H1 (cell line): ENCODE measurements around the gene MRPS18C. TPM values are rescaled to one million over a fixed set of nuclear protein-coding genes. Genes with fewer than 3 reads are reported as not detected.

Source experiments
- CBX5 ChIP-seq: fragments of 300-800, 300-1000 bp; sonication (generic); IDR thresholded peaks from 2 replicates; pipeline ENCODE4 v1.7.1; 2016; ENCODE audit warnings: antibody characterized with exemption, low read length, low read depth
- CHD1 ChIP-seq: IDR thresholded peaks from 2 replicates; pipeline ENCODE4 v1.6.1; 2012; ENCODE audit warnings: low read depth, low read length, improper control_type of control experiment
- FOSL1 ChIP-seq: IDR thresholded peaks from 2 replicates; pipeline ENCODE4 v1.6.1; 2011; ENCODE audit warnings: mild to moderate bottlenecking, low read depth, low read length, moderate library complexity; ENCODE audit not compliant: insufficient read depth
- NANOG ChIP-seq: IDR thresholded peaks from 2 replicates; pipeline ENCODE4 v1.6.1; 2011; ENCODE audit warnings: low read length, low read depth, mild to moderate bottlenecking, inconsistent platforms; ENCODE audit not compliant: insufficient read depth, poor library complexity, severe bottlenecking
- polyA plus RNA-seq, 7 experiments: library from polyadenylated mRNA; depleted of rRNA in 3 of 7; stranded (reverse) in 5 of 7; unstranded in 2 of 7; fragments of >200 nt in 5 of 7; fragments of 200-250 nt in 2 of 7; gene quantifications; 1 replicate in 5 of 7; 2 replicates in 1 of 7; 4 replicates in 1 of 7; pipeline versions ENCODE4 v1.2.1 to v1.2.3, GENCODE V29; 2011 to 2013; ENCODE audit warnings: missing spikeins in 2 of 7, mixed read lengths in 2 of 7
- total RNA-seq: library from RNA; stranded (reverse); fragmentation: NEBNext Ultra II Directional; extraction: Animal tissue kit (Norgen Biotek cat#: 25700); gene quantifications from 2 replicates; pipeline ENCODE4 v1.2.1, GENCODE V29; 2021
- TF ChIP-seq, protein P1 (sequence below), 3 experiments: IDR thresholded peaks; 1 replicate in 2 of 3; 2 replicates in 1 of 3; pipeline versions ENCODE4 v1.5.1 to v1.6.1; 2011; ENCODE audit warnings: low read length in 3 of 3, mild to moderate bottlenecking in 3 of 3, inconsistent platforms in 2 of 3, low read depth in 1 of 3, moderate library complexity in 1 of 3; ENCODE audit not compliant: insufficient read depth in 1 of 3; ENCODE audit errors: control extremely low read depth in 1 of 3

Gene MRPS18C
- total and polyA plus RNA-seq, 2 of the 8 experiments (the other 6 are each of a cell fraction or from before 2014, with no cell fraction given) = 22.6 to 50.3 TPM

GRCh38 chr4:83436680-83437079 lies 19.2 kb upstream of the MRPS18C start (continued):
- TF ChIP-seq, protein P1, sequence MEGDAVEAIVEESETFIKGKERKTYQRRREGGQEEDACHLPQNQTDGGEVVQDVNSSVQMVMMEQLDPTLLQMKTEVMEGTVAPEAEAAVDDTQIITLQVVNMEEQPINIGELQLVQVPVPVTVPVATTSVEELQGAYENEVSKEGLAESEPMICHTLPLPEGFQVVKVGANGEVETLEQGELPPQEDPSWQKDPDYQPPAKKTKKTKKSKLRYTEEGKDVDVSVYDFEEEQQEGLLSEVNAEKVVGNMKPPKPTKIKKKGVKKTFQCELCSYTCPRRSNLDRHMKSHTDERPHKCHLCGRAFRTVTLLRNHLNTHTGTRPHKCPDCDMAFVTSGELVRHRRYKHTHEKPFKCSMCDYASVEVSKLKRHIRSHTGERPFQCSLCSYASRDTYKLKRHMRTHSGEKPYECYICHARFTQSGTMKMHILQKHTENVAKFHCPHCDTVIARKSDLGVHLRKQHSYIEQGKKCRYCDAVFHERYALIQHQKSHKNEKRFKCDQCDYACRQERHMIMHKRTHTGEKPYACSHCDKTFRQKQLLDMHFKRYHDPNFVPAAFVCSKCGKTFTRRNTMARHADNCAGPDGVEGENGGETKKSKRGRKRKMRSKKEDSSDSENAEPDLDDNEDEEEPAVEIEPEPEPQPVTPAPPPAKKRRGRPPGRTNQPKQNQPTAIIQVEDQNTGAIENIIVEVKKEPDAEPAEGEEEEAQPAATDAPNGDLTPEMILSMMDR (IDR thresholded peaks at IDR 0.05; ENCODE audit: control extremely low read depth in 1 of 3, insufficient read depth in 1 of 3, low read depth in 1 of 3, low read length in 3 of 3) = no peak
- no peak for TF ChIP-seq CHD1
- no peak for TF ChIP-seq NANOG
- TF ChIP-seq CBX5 = no peak
- TF ChIP-seq FOSL1 = no peak
